ENCODE data around the gene RUSC2. TPM values are rescaled to one million over a fixed set of nuclear protein-coding genes. Genes with fewer than 3 reads are reported as not detected.

Gene RUSC2
- total RNA-seq, 4 donors from 2014 or later: 5.1 to 16.0 (median 8.6) TPM

DNA sequence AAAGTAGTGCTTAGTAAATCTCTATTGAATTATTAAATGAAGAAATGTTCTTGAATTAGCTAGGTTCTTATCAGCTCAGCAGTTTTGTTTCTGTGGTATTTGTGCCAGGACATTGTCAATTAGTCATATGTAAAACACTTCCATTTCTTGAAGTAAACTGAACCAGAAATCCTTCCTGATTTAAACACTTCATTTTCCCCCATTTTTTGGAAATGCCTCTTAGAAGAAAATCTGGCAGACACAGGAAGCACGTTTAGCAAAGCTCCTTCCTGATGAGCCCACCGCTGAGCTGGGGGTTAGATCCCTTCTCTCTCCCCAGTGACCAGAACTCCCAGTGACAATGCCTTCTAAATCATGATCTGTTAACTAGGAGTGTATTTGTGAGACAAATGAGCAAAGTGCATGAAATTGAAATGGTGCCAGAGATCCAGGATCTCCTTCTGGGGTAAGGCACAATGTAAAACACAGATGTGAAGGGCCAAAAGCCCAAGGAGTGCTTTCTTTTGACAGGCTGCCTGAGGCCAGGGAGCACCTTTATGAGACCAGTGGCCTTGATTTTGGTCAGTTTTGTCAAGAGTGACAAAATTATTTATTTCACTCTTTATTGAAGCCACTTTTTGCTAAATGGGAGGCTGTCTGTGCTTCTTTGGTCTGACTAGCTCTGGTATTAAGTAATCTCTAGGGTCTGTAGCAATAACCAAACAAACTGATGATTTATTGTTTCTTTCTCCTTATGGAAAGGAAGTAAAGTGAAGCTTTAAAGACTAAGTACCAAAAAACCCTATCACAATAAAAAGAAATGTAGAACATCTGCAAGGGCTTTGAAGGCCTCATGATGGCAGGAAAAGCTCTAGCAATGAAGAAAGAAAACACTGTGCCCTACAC is 25.5 kb upstream of the RUSC2 start:
- Histone ChIP-seq H3K27me3 (peaks cover 0 to 15% (median 0%) of the 10 kb centered on the region in 4 donors), H3K36me3 (no peaks in the 10 kb centered on the region), H3K27ac (peak overlapping the region in 1 of 4 donors; percentile 46), H3K4me3 (no peak overlapping the region), H3K4me1 (peaks cover 0 to 3% (median 0%) of the 10 kb centered on the region in 3 donors), H3K9me3 (peaks cover 4 to 18% (median 16%) of the 10 kb centered on the region in 3 donors)
- 35 to 36% methylated on average over 2 of the region's 2 CpGs for WGBS, 2 donors
- intact Hi-C loops (cut with DNase I): no loop called here
- TF ChIP-seq, protein P1, sequence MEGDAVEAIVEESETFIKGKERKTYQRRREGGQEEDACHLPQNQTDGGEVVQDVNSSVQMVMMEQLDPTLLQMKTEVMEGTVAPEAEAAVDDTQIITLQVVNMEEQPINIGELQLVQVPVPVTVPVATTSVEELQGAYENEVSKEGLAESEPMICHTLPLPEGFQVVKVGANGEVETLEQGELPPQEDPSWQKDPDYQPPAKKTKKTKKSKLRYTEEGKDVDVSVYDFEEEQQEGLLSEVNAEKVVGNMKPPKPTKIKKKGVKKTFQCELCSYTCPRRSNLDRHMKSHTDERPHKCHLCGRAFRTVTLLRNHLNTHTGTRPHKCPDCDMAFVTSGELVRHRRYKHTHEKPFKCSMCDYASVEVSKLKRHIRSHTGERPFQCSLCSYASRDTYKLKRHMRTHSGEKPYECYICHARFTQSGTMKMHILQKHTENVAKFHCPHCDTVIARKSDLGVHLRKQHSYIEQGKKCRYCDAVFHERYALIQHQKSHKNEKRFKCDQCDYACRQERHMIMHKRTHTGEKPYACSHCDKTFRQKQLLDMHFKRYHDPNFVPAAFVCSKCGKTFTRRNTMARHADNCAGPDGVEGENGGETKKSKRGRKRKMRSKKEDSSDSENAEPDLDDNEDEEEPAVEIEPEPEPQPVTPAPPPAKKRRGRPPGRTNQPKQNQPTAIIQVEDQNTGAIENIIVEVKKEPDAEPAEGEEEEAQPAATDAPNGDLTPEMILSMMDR (IDR thresholded peaks at IDR 0.05): no peak
- TF ChIP-seq POLR2A (IDR thresholded peaks at IDR 0.05): no peak
- DNase-seq: no peak

DNA sequence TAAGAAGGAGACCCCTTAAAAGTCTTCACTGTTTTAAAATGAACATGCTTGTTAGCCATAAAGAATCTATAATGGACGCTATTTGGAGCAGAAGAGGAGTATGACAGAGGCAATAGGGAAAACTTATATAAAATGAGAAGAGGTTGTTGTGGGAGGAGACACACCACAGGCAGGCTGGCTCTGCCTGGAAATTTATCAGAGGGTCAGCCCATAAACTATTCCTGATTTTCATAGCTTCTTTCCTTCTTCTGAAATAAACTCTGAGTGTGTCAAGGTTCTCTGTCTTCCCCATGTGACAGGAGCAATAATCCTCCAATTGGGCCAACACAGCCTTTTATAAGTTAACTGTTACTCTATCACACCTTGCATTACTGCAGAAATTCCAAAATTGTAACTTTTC is 19.6 kb upstream of the RUSC2 start:
- Histone ChIP-seq H3K27ac (peak overlapping the region in 2 of 4 donors; percentile 47 to 70), H3K27me3 (peaks cover 0 to 5% (median 0%) of the 10 kb centered on the region in 4 donors), H3K4me1 (peaks cover 0 to 11% (median 6%) of the 10 kb centered on the region in 3 donors), H3K4me3 (no peak overlapping the region), H3K36me3 (no peaks in the 10 kb centered on the region), H3K9me3 (no peaks in the 10 kb centered on the region)
- WGBS, 2 donors: 70% methylated on average over 1 of the region's 1 CpG
- no peak for DNase-seq
- intact Hi-C loops (cut with DNase I): loop anchor here (10.0 kb wide), 2 partner anchors 346 to 486 kb away; partner anchors contain the start of gene DNAJB5
- TF ChIP-seq, protein P1 (IDR thresholded peaks at IDR 0.05): no peak
- TF ChIP-seq POLR2A (IDR thresholded peaks at IDR 0.05): no peak

DNA sequence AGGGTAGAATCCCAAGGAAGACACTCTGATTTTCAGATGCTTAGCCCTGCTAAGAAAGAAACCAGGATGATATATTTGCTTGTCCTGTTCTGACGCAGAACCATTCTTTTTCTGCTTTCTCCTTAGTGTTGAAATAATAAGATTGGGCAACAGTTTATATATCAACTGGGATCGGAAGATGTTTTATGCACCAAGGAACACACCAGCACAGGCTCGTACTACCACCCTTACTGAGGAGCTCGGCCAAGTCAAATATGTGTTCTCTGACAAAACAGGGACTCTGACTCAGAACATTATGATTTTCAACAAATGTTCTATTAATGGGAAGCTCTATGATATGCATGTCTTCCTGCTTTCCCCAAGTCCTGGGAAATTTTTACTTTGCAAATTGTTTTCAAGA is 19.0 kb upstream of the RUSC2 start:
- H3K9me3 ChIP-seq: no peaks in the 10 kb centered on the region
- no peak overlapping the region for H3K4me3 ChIP-seq
- intact Hi-C loops (cut with DNase I): loop anchor here (10.0 kb wide), 2 partner anchors 346 to 486 kb away; partner anchors contain the start of gene DNAJB5
- WGBS, 2 donors: 34 to 55% methylated on average over 4 of the region's 4 CpGs
- DNase-seq: no peak
- no peaks in the 10 kb centered on the region for H3K36me3 ChIP-seq
- H3K27ac ChIP-seq: peak overlapping the region in 2 of 4 donors; percentile 47 to 70
- TF ChIP-seq, protein P1 (IDR thresholded peaks at IDR 0.05): no peak
- no peak for TF ChIP-seq POLR2A (IDR thresholded peaks at IDR 0.05)
- peaks cover 0 to 6% (median 0%) of the 10 kb centered on the region in 4 donors for H3K27me3 ChIP-seq
- H3K4me1 ChIP-seq: peaks cover 0 to 11% (median 6%) of the 10 kb centered on the region in 3 donors

DNA sequence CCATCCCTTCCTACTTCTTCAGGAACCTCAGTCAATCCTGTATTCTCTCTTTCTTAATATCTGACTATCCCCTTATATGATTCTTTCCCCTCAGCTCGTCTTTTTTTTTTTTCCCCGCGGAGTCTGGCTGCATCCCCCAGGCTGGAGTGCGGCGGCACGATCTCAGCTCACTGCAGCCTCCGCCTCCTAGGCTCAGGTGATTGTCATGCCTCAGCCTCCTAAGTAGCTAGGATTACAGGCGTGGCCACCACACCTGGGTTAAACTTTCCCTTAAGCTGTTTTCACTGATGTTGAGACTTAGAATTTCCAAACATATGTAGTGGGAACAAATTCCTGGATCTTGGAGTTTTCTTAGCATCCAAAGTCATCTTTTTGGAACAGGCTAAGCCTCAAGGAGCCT is 13.3 kb upstream of the RUSC2 start:
- TF ChIP-seq POLR2A (IDR thresholded peaks at IDR 0.05): no peak
- TF ChIP-seq, protein P1 (IDR thresholded peaks at IDR 0.05): no peak
- DNase-seq: no peak
- Histone ChIP-seq H3K27ac (no peak overlapping the region), H3K4me3 (no peak overlapping the region), H3K4me1 (peaks cover 0 to 7% (median 0%) of the 10 kb centered on the region in 3 donors), H3K36me3 (no peaks in the 10 kb centered on the region), H3K27me3 (peaks cover 0 to 4% (median 0%) of the 10 kb centered on the region in 4 donors), H3K9me3 (no peaks in the 10 kb centered on the region)
- WGBS, 2 donors: 60 to 62% methylated on average over 8 of the region's 8 CpGs
- intact Hi-C loops (cut with DNase I): loop anchor here (10.0 kb wide), 2 partner anchors 352 to 492 kb away; partner anchors contain the start of gene DNAJB5

Data from esophagus squamous epithelium (tissue), 5 donors.